Right renal pelvis (tissue), 4 donors: Measurements from ENCODE around the gene RFT1. TPM values are rescaled to one million over a fixed set of nuclear protein-coding genes. Genes with fewer than 3 reads are reported as not detected.

ENCODE experiments used
- DNase-seq, 4 donors: peaks; one replicate each; pipeline ENCODE4 v3.0.0-alpha.2; 2013; ENCODE audit warnings: low read depth in 4 of 4, low spot score in 3 of 4, missing footprints in 1 of 4
- polyA plus RNA-seq, 4 donors: library from polyadenylated mRNA; unstranded; fragments of 120-200 nt; gene quantifications; one replicate each; pipeline ENCODE4 v1.2.1, GENCODE V29; 2013; ENCODE audit not compliant: insufficient read length in 4 of 4

The RFT1 gene
- polyA plus RNA-seq, 4 donors: 24.8 to 31.8 (median 27.3) TPM

DNA sequence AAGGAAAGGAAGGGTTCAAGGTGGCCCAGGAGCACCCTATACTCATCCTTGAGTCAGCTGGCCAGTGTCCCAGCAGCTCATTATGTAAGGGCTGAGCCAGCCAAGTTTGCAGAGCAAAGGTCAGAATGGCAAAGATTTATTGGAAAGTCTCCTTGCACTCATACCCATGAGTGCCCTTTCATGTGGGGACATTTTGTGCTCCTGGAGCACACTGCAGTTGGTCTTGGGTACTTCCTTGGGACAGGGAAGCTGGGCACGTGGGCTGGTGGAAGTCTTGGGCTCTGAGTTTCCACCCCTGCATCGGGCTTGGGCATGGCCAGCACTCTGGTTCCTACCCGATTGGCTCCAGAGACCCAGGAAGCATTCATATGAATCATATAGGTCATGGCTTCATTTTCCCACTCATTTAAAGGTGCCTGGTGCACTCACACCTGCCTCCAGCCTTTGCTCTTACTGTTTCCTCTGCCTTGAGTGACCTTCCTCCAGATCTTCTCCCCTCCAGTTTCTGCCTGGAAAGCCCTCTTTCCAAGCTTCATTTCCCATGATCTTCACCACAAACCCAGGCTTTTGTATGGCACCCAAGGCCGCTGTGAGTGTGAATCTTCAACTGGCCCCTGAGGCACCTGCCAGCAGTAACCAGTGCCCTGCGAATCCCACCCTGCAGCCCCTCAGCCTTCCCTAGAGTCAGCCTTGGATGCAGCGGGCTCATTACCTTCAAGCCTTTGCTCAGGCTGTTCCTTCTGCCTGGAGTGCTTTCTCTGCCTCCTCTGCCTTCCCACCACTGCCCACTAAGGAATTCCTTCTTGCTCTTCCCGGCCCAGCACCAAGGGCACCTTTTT lies 20.2 kb upstream of the RFT1 start:
- no peak for DNase-seq

DNA sequence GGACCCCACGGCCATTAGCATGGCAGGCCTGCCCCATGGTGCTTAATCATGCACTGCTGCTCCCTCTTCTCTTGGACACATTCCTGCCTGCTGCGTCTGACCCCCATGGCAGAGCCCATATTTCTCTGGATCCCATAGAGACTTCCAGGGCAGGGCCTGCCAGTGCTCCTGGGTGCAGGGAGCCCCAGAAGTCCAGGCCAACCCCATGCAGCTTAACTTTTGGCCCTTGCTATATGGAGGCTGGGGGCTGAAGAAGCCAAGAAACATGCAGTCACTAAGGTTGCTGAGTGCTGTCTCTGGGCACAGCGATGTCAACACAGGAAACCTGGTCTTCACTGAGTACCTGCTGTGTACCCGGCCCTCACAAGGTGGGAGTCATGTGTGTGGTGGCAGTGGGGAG lies 19.5 kb upstream of the RFT1 start:
- no peak for DNase-seq

DNA sequence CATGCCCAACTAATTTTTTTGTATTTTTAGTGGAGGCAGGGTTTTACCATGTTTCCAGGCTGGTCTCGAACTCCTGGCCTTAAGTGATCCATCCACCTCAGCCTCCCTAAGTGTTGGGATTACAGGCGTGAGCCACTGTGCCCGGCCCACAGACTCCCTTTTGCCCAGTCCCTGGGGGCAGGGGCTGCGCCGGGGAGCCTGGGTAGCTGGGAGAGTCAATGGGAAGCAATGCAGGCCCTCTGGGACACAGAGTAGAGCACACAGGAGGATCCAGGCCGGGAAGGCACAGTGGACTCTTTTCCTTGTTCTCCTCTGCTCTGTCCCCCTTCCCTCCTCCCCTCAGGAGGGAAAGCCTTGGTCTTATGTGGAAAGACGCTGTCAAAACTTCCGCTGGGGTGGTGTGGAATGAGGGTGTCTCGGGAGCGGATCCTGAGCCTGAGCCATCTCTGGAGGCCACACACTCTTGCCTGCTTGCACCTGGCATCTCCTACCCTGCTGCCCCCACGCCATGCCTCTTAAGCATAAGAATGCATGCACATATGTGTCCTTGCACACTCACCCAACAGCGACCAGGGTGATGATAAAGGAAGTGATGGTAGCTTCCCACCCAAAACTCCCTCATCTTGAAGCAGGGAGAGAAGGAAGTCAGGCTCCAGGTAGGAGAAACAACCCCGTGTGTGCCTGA lies 18.9 kb upstream of the RFT1 start:
- DNase-seq: no peak

DNA sequence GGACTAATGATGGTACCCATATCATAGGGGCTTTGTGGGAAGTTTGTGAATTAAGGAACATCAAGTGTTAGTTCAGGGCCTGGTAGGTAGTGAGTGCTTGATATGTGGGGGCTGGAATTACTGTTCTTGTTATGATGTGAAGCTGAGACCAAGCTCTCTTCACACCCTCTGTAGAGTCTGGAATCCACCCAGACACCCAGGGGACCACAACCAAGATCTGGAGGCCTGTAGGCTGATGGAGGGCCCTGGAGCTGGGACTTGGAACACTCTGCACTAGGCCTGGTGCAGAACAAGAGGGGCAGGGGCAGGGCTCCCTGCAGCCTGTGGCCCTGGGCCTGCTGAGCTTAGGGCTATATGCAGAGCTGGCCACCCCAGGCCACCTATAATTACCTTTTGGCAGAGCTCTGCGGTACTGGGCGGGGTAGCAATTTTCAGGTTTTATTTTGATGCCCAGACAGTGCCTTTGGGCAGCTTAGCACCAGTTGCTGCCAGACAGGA lies 17.7 kb upstream of the RFT1 start:
- no peak for DNase-seq

DNA sequence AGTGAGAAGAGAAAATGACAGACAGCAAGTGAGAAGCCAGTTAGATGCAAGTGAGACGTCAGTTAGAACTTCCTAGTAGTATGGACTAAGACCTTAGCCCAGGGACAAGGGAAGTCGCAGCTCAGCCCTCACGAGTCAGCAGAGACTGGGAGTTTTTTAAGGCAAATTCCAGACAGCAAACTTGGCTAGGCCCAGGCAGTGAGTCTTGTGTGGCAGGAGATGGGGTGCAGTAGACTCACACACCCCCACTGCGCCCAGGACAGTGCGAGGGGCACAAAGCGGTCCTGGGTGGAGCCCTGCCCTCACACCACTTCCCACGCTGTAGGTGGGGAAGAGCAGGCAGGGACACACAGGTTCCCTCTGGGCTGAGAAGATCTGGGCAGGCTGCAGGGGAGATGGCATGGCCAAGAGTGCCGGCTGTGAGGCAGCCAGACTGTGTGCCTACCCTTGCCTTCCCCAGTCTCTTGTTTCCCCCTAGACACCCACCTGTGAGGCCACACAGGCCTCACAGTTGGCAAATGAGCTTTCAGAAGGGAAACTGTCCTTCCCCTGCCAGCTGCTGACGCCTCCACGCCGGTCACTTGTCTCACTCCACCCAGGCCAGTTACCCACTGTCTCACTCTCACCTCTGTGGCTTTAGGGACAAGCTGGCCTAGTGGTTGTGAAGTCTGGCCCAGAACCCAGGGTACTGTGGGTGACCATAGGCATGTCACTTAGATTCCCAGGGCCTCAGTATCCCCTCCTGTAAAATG lies 17.1 kb upstream of the RFT1 start:
- no peak for DNase-seq

DNA sequence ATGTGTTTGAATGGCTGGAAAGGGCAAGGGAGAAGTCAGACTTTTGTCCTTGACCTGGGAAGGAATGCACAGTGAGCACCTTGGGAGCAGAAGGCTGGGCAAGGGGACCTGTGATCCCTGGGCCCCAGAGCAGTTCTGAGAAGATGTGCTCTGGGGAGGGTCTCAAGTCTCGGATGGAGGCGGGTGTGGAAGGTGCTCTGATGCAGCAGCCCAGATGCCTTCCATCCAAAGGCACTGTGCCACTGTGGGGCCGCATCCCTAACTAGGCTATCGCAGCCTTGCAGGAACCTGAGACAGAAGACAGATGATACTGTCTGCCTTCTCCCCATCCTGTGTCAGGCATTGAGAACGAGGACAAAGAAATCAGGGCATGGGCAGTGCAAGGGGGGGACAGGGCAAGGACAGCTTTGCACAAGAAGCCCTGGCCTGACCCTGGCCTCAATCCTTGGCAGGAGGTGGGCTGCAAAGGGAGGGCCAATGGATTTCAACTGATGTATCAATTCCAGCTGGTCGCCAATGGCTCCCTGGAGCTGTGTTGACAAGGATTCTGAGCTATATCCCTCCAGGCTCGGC lies 16.2 kb upstream of the RFT1 start:
- no peak for DNase-seq

DNA sequence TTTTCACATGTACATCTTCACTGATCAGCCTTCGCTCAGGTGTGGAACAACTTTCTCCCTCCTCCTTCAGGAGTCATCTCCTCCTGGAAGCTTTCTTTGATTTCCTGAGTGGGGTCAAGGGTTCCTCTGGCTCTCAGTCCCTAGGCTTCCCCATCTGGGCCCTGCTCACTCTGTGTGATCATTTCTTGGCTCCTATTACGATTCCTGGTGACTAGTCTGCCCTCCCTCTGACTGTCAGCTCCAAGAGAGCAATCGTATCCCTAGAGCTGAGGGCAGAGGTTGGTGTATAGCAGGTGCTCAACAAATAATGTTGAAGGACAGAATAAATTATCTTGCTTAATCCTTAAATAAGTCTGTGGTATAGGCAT lies 15.5 kb upstream of the RFT1 start:
- DNase-seq: no peak

DNA sequence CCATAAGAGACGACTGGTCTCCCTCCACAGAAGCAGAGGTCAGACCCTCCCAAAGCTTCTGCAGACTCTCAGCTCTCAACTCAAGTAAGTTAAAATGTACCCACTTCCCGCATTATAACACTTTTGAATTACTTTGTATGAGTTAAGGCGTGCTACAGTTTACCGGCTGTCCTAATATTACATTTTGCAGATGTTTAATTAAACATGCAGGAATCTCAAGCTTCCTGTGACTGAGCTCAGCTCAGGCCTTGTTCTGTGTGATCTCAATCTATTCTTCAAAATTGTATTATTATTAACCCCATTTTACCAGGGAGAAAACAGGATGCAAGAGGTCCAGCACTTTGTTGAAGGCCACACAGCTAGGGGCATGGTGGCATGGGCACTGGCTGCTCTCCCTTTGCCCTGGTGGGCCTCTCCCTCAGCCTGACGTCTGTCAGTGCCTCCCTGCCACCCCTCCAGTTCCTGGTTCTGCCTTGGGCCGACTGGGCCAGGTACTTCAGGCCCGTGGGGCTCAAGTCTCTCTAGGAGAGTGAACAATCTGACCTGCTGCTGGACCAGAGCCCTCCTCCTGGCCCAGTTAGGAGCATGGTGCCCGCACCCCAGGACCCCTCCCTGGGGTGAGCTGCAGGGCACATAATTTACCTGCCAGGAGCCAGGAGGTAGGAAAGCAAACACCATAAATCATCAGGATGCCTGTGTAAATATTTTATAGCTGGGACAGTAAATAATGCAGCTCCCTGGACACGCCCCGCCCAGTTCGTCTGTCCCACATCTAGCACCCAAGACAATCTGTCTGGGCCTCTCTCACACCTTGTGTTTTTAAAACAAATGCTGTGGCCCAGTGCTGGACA lies 14.9 kb upstream of the RFT1 start:
- DNase-seq: no peak

DNA sequence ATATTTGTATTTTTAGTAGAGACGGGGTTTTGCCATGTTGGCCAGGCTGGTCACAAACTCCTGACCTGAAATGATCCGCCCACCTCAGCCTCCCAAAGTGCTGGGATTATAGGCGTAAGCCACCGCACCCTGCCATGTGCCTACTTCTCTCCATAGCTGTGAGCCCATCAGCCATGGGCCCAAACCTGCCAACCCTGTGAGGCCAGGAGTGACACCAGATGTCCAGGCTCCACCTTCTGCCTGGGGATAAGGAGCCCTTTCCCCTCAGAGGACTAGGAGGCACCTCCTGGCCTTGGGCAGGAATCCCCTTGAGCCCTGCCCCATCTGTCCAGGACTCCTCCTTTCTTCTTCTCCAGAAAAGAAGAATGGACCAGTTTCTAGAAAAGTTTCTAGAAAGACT lies 14.2 kb upstream of the RFT1 start:
- DNase-seq: no peak

DNA sequence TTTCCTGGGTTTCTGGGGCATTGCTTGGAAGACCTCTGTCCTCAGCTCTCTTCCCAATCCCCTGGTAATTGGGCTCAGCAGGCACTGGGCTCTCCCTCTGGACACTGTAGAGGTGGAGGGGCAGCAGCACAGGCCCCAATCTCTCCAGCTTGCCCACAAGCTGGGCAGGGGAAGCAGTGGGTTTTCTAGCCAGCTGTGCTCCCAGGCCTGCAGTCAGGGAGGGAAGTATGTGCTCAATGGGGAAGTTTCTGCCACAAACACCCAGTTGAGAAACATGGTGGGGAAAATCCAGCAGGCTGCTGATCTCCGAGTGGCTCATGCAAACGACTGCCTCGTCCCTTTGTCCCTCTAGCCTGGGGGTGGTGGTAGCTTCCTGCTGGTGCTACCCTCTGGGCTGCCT lies 12.8 kb upstream of the RFT1 start:
- DNase-seq: no peak

DNA sequence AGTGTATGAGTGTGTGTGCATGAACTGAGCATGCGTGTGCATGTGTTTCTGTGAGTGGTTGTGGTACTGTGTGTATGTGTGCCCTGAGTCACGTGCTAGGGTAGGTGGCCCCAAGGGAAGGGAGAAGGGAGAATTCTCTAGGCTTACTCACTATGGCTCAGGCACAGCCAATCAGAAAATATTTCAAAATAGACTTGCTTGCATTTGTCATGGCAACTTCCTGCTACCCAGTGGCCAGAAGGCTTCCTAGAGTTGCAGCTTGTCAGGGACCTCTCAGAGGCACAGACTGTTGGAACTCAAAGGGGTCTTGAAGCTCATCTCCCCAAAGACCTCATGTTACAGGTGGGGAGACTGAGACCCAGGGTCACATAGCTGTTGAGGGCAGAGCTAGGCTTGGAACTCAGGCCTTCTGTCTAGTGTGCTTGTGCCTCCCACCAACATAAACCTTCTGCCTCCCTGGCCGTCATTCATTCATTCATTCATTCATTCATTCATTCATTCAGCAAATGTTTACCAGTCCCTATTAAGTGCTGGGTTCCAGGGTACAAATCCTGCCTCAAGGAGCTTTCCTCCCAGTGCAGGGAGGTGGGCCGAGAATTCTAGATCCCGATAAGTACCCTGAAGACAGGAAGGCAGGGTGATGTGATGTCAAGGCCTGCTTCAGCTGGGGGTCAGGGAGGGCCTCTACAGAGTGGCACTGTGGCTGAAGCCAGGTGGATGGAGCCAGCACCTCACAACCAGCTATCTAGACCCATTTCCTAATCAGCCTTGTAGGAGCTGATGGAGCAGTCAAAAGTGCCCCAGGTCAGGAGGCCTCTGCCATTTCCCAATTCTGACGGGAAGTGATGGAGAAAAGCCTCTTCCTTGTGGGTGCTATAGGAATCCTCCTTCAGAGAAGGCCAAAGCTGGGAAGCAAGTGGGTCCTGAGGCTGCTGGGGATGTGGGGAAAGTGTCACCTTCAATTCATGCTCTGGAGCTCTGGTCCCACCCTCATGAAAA lies 10.9 kb upstream of the RFT1 start:
- no peak for DNase-seq

DNA sequence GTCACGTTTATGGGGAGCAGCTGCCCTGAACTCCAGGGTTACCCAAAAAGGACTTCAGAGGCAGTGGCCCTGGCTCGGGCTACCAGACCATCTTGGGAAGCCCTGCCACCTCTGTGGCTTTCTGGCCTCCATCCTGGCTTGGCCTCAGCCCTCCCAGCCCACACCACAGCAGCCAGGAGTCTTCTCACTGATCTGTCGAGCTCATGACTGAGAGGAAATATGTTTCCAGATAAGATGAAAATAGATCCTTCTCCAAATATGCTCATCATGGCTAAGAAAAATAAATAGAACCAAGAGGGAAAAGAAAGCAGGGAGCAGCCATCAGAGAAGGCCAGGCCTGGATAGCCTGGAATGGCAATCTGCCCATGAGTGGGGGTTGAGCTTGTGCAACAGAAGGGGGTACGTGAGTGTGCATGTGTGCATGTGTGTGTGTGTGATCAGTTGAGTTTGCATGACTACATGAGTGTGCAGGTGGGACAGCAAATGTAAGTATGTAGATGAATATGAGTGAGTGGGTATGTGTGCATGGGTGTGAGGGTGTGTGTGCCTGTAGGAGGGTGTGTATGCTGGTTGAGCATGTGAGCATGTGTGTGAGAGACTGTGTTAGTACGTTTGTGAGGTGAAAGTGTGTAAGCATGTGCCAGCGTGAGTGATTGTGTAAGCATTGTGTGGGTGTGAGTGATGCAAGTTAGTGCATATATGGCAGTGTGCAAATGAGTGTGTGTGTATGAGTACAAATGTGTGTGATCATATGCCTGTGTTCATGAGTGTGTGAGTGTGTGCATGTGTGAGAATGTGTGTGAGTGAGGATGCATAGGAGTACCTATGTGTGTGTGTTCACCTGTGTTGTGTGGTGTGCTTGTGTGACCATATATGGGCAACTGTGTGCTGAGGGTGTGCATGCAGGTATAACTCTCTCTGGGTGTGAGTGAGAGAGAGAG lies 9.9 kb upstream of the RFT1 start:
- no peak for DNase-seq

DNA sequence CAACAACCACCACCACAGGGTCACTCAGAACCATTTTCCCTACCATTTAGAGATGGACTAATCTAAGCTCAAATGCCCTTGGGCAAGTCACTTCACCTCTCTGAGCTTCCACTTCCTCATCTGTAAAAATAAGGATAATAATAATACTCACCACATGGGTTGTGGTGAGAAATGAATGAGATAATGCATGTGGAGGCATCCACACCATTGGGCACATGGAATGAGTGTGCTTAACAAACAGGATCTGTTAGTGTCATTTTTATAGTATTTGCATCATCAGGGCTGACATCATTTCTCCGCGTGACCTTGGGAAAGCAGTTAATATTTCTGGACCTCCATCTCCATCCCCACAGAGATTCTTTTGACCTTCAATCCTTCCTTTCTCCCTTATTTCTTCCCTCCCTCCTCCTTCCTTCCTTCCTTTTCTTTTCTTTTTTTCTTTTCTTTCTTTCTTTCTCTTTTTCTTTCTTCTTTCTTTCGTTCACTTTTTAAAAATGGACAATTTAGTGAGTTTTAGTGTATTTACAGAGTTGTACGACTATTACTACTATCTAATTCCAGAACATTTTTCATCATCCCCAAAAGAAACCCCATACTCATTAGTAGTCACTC lies 7.7 kb upstream of the RFT1 start:
- DNase-seq: no peak

DNA sequence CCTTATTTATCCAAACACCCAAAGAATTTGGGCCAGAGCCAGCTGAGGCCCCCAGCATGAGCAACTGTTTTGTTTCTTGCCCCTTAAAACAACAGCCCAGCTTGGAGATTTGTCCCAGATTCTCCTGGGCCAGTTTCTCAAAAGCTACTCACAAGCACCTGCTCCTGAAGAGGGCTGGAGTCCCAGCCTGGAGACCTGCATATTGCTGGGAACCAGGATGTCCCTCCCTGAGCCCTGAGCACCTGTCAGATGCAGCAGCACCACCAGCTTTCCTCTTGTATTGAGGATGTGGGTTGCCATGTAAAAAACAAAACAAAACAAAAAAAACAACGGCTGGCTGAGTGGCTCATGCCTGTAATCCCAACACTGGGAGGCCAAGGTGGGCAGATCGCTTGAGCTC lies 7.0 kb upstream of the RFT1 start:
- no peak for DNase-seq

DNA sequence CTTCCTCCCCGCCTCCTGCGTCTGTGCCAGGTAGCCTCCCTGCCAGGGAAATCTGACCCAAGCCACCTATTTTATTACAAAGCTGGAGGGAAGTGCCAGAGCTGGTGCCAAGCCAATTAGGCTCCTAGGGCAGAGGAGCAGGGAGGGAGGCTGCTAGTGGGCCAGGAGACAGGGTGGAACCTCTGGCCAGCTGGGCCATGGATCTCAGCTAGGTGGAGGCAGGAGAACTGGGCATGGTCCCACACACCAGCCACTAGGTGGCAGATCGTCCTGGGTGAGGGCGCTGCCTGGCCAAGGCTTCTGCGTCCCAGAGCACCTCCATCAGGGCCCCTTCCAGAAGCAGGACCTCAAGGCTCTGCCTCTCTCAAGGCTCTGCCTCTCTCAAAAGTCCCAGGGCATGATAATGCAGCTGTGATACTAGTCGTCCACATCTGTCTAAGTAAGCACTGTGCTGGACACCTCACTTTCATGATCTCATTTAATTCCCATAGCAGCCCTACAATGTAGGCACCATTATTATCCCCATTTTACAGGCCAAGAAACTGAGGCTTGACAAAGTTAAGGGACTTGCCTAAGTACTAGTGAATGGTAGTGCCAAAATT lies 4.5 kb upstream of the RFT1 start:
- no peak for DNase-seq

DNA sequence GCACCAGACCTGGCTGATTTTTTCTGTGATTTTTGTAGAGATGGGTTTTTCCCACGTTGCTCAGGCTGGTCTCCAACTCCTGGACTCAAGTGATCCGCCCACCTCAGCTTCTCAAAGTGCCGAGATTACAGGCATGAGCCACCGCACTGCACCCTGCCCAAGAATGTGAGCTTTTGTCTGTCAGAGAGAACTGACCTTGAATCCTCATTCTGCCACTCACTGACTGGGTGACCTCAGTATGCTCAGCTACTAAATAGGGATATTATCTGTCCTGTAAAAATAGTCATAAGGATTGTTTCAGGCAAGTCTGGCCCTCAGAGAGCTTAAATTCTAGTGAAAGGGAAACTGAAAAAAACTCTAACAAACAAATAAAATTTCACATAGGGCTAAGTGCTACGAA lies 2.1 kb upstream of the RFT1 start:
- no peak for DNase-seq

DNA sequence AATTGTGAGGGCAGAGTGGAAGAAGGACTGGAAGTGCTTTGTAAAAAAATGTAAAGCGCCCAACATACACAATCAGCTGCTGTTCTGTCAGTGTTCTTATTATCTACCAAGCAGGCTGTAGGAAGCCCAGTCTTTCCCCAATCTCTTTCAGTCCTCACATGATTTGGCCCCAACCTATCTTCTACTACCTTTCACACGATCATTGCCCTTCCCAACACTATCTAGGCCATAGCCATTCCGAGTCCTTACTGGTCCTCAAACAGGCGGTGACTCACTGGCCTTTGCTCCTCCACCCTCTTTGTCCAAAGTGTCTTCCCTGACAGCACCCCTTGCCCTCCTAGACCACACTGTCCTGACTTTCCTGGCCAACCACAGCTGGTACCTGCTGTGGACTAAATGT lies 861 bp upstream of the RFT1 start:
- no peak for DNase-seq
